H1 (cell line): ENCODE data around the gene CASS4. TPM values are rescaled to one million over a fixed set of nuclear protein-coding genes. Genes with fewer than 3 reads are reported as not detected.

Source experiments
- CTCF ChIA-PET: fragments of 300-600 bp; sonication (Branson Sonifier 250); formaldehyde crosslinking; loops from one replicate; lab custom pipeline; 2021; ENCODE audit not compliant: partially characterized antibody; lab: Charles Lee
- POLR2A ChIA-PET: fragments of 300-600 bp; sonication (Branson Sonifier 250); formaldehyde crosslinking; loops from one replicate; lab custom pipeline; 2021; ENCODE audit warnings: inconsistent platforms; ENCODE audit not compliant: partially characterized antibody; lab: Charles Lee
- DNase-seq, 2 experiments: peaks; one replicate each; pipeline versions ENCODE4 v3.0.0 to v3.0.0-alpha.2; 2010 to 2022; ENCODE audit warnings: low spot score in 2 of 2, low read depth in 1 of 2, mixed read lengths in 1 of 2
- FAIRE-seq: peaks from 2 replicates; lab custom pipeline; 2011; peaks lifted over from hg19 to GRCh38; lab: Jason Lieb, UNC
- H2AFZ ChIP-seq: 2 replicates; pipeline ENCODE4 v1.8.1; 2012; ENCODE audit warnings: low read length, inconsistent platforms
- H2AK5ac ChIP-seq: 2 replicates; pipeline ENCODE4 v1.6.1; 2013; ENCODE audit warnings: low read depth, low read length
- H2BK120ac ChIP-seq: replicated peaks from 2 replicates; pipeline ENCODE3; 2013; ENCODE audit warnings: low read depth, low read length, inconsistent platforms
- H2BK12ac ChIP-seq: 2 replicates; pipeline ENCODE4 v1.6.1; 2013; ENCODE audit warnings: low read depth, low read length
- H2BK15ac ChIP-seq: 2 replicates; pipeline ENCODE4 v1.6.1; 2013; ENCODE audit warnings: low read length
- H2BK20ac ChIP-seq: 2 replicates; pipeline ENCODE4 v1.6.1; 2013; ENCODE audit warnings: low read length
- H2BK5ac ChIP-seq: 2 replicates; pipeline ENCODE4 v1.6.1; 2013; ENCODE audit warnings: low read depth, low read length
- H3K14ac ChIP-seq: 2 replicates; pipeline ENCODE4 v1.6.1; 2013; ENCODE audit warnings: inconsistent platforms; ENCODE audit not compliant: insufficient read length
- H3K18ac ChIP-seq: 2 replicates; pipeline ENCODE4 v1.6.1; 2013; ENCODE audit warnings: low read length; ENCODE audit errors: extremely low read depth
- H3K23ac ChIP-seq: 2 replicates; pipeline ENCODE4 v1.6.1; 2013; ENCODE audit warnings: inconsistent platforms; ENCODE audit not compliant: insufficient read length
- H3K23me2 ChIP-seq: 2 replicates; pipeline ENCODE4 v1.6.1; 2013; ENCODE audit warnings: low read depth, low read length
- H3K27ac ChIP-seq: 2 replicates; pipeline ENCODE4 v1.6.1; 2011; ENCODE audit warnings: low read depth, low read length, inconsistent platforms
- H3K27me3 ChIP-seq, 4 experiments: replicated peaks in 1 of 4; 1 replicate in 1 of 4; 2 replicates in 3 of 4; pipeline versions ENCODE4 v1.6.1 to v1.8.1; 2011 to 2013; ENCODE audit warnings: low read length in 3 of 4, mild to moderate bottlenecking in 3 of 4, inconsistent platforms in 2 of 4, mixed read lengths in 2 of 4, moderate library complexity in 1 of 4; ENCODE audit not compliant: control insufficient read depth in 3 of 4, insufficient read depth in 3 of 4; ENCODE audit errors: extremely low read depth in 1 of 4
- H3K36me3 ChIP-seq, 4 experiments: 2 replicates each; pipeline versions ENCODE4 v1.6.1 to v1.8.1; 2011 to 2013; ENCODE audit warnings: mild to moderate bottlenecking in 4 of 4, low read length in 3 of 4, moderate library complexity in 2 of 4, control low read depth in 1 of 4, inconsistent platforms in 1 of 4; ENCODE audit not compliant: insufficient read depth in 4 of 4, control insufficient read depth in 2 of 4
- H3K4ac ChIP-seq: replicated peaks from 2 replicates; pipeline ENCODE3; 2013; ENCODE audit warnings: low read length, low read depth, mixed read lengths, inconsistent platforms; ENCODE audit not compliant: insufficient read length
- H3K4me1 ChIP-seq, 4 experiments: replicated peaks in 1 of 4; 1 replicate in 1 of 4; 2 replicates in 3 of 4; pipeline versions ENCODE4 v1.6.1 to v1.8.1; 2011 to 2013; ENCODE audit warnings: low read length in 3 of 4, inconsistent platforms in 2 of 4, mixed read lengths in 1 of 4; ENCODE audit not compliant: insufficient read depth in 4 of 4, control insufficient read depth in 3 of 4
- H3K4me2 ChIP-seq, 2 experiments: 2 replicates each; pipeline versions ENCODE4 v1.6.1 to v1.8.1; 2011 to 2013; ENCODE audit warnings: low read depth in 2 of 2, low read length in 2 of 2, control low read depth in 1 of 2, inconsistent platforms in 1 of 2, mild to moderate bottlenecking in 1 of 2; ENCODE audit not compliant: insufficient read depth in 1 of 2
- H3K4me3 ChIP-seq, 4 experiments: fragments of 200-600, 300-600 bp in 1 of 4; sonication (generic), shearing (Covaris generic), sonication (Bioruptor Twin) in 1 of 4; 2 replicates each; pipeline versions ENCODE4 v1.5.1 to v1.8.1; 2011 to 2016; ENCODE audit warnings: low read length in 4 of 4, low read depth in 3 of 4, control low read depth in 2 of 4, inconsistent platforms in 2 of 4, mild to moderate bottlenecking in 2 of 4, mixed read lengths in 1 of 4, moderate library complexity in 1 of 4; ENCODE audit not compliant: insufficient read depth in 2 of 4; ENCODE audit errors: extremely low read depth in 1 of 4
- H3K56ac ChIP-seq: replicated peaks from 2 replicates; pipeline ENCODE3; 2013; ENCODE audit warnings: low read depth, mild to moderate bottlenecking, mixed read lengths, low read length, inconsistent platforms; ENCODE audit not compliant: insufficient read length
- H3K79me1 ChIP-seq: 2 replicates; pipeline ENCODE4 v1.6.1; 2013; ENCODE audit warnings: low read depth, low read length, control low read depth
- H3K79me2 ChIP-seq, 2 experiments: 2 replicates each; pipeline versions ENCODE4 v1.6.1 to v1.8.1; 2012 to 2013; ENCODE audit warnings: low read length in 2 of 2, mild to moderate bottlenecking in 2 of 2, inconsistent platforms in 1 of 2; ENCODE audit not compliant: insufficient read depth in 2 of 2, control insufficient read depth in 1 of 2
- H3K9ac ChIP-seq, 4 experiments: replicated peaks in 1 of 4; 1 replicate in 1 of 4; 2 replicates in 3 of 4; pipeline versions ENCODE4 v1.6.1 to v1.8.1; 2011 to 2013; ENCODE audit warnings: low read depth in 3 of 4, low read length in 3 of 4, control low read depth in 2 of 4, mild to moderate bottlenecking in 2 of 4, moderate library complexity in 2 of 4, inconsistent platforms in 1 of 4; ENCODE audit errors: extremely low read depth in 1 of 4
- H3K9me3 ChIP-seq, 2 experiments: 2 replicates each; pipeline versions ENCODE4 v1.6.1 to v1.8.1; 2012 to 2013; ENCODE audit warnings: mild to moderate bottlenecking in 2 of 2, moderate library complexity in 2 of 2, control low read depth in 1 of 2, inconsistent platforms in 1 of 2, low read depth in 1 of 2, low read length in 1 of 2, mixed read lengths in 1 of 2; ENCODE audit not compliant: insufficient read depth in 2 of 2
- H4K20me1 ChIP-seq, 2 experiments: replicated peaks in 1 of 2; 2 replicates each; pipeline versions ENCODE3 to v1.8.1; 2011 to 2013; ENCODE audit warnings: inconsistent platforms in 2 of 2, low read length in 2 of 2, mild to moderate bottlenecking in 1 of 2; ENCODE audit not compliant: insufficient read depth in 2 of 2, control insufficient read depth in 1 of 2
- H4K5ac ChIP-seq: 2 replicates; pipeline ENCODE4 v1.6.1; 2013; ENCODE audit warnings: low read length, low read depth, mixed read lengths, inconsistent platforms; ENCODE audit not compliant: insufficient read length
- H4K8ac ChIP-seq: 2 replicates; pipeline ENCODE4 v1.8.0; 2013; ENCODE audit warnings: mild to moderate bottlenecking, moderate library complexity, low read length, inconsistent platforms; ENCODE audit not compliant: insufficient read depth; ENCODE audit errors: extremely low read depth
- H4K91ac ChIP-seq: replicated peaks from 2 replicates; pipeline ENCODE3; 2013; ENCODE audit warnings: low read length, mixed read lengths, inconsistent platforms; ENCODE audit not compliant: insufficient read length
- BCL11A ChIP-seq, 2 experiments: IDR thresholded peaks; one replicate each; pipeline ENCODE4 v1.6.1; 2011; ENCODE audit warnings: low read depth in 2 of 2, low read length in 2 of 2, mild to moderate bottlenecking in 2 of 2
- CBX5 ChIP-seq: fragments of 300-800, 300-1000 bp; sonication (generic); IDR thresholded peaks from 2 replicates; pipeline ENCODE4 v1.7.1; 2016; ENCODE audit warnings: antibody characterized with exemption, low read length, low read depth
- CHD2 ChIP-seq: IDR thresholded peaks from 2 replicates; pipeline ENCODE4 v1.6.1; 2012; ENCODE audit warnings: low read length, improper control_type of control experiment
- CREB1 ChIP-seq: IDR thresholded peaks from 2 replicates; pipeline ENCODE4 v1.6.1; 2012; ENCODE audit warnings: inconsistent platforms
- FOSL1 ChIP-seq: IDR thresholded peaks from 2 replicates; pipeline ENCODE4 v1.6.1; 2011; ENCODE audit warnings: mild to moderate bottlenecking, low read depth, low read length, moderate library complexity; ENCODE audit not compliant: insufficient read depth
- JUN ChIP-seq: IDR thresholded peaks from 2 replicates; pipeline ENCODE4 v1.6.1; 2011; ENCODE audit warnings: low read depth, mild to moderate bottlenecking, improper control_type of control experiment, low read length
- KDM4A ChIP-seq: IDR thresholded peaks from one replicate; pipeline ENCODE4 v1.7.1; 2012; ENCODE audit warnings: low read depth, mild to moderate bottlenecking, moderate library complexity, low read length, inconsistent platforms; ENCODE audit not compliant: severe bottlenecking
- PHF8 ChIP-seq: fragments of 200-600 bp; sonication (generic); conservative IDR thresholded peaks from 2 replicates; pipeline ENCODE4 v1.7.1; 2012; ENCODE audit warnings: low read depth, mild to moderate bottlenecking, inconsistent platforms, low read length, moderate library complexity
- POLR2A ChIP-seq, 2 experiments: IDR thresholded peaks; 1 replicate in 1 of 2; 2 replicates in 1 of 2; pipeline ENCODE4 v1.6.1; 2011; ENCODE audit warnings: low read depth in 2 of 2, low read length in 2 of 2, mild to moderate bottlenecking in 2 of 2; ENCODE audit errors: control extremely low read depth in 1 of 2
- RAD21 ChIP-seq, 2 experiments: IDR thresholded peaks in 1 of 2; conservative IDR thresholded peaks in 1 of 2; 2 replicates each; pipeline ENCODE4 v1.6.1; 2011; ENCODE audit warnings: low read depth in 2 of 2, low read length in 2 of 2, improper control_type of control experiment in 1 of 2, inconsistent platforms in 1 of 2, mild to moderate bottlenecking in 1 of 2, moderate library complexity in 1 of 2
- SIRT6 ChIP-seq: IDR thresholded peaks from one replicate; pipeline ENCODE4 v1.7.1; 2012; ENCODE audit warnings: low read length, inconsistent platforms
- WGBS, 2 experiments: shearing (Covaris generic) in 1 of 2; methylation state at CpG; one replicate each; pipeline versions ENCODE4 v1.1.6 to v1.1.7; 2013 to 2015; ENCODE audit warnings: low lambda C conversion rate in 2 of 2, mixed read lengths in 2 of 2, inconsistent platforms in 1 of 2, low coverage in 1 of 2, missing lambda C conversion rate in 1 of 2; ENCODE audit not compliant: insufficient replicate concordance in 2 of 2, insufficient coverage in 1 of 2, insufficient read length in 1 of 2; ENCODE audit errors: extremely low coverage in 1 of 2, missing lambda C conversion rate in 1 of 2; 5-methylcytosine and 5-hydroxymethylcytosine counted together
- polyA plus RNA-seq, 7 experiments: library from polyadenylated mRNA; depleted of rRNA in 3 of 7; stranded (reverse) in 5 of 7; unstranded in 2 of 7; fragments of >200 nt in 5 of 7; fragments of 200-250 nt in 2 of 7; gene quantifications; 1 replicate in 5 of 7; 2 replicates in 1 of 7; 4 replicates in 1 of 7; pipeline versions ENCODE4 v1.2.1 to v1.2.3, GENCODE V29; 2011 to 2013; ENCODE audit warnings: missing spikeins in 2 of 7, mixed read lengths in 2 of 7
- total RNA-seq: library from RNA; stranded (reverse); fragmentation: NEBNext Ultra II Directional; extraction: Animal tissue kit (Norgen Biotek cat#: 25700); gene quantifications from 2 replicates; pipeline ENCODE4 v1.2.1, GENCODE V29; 2021
- TF ChIP-seq, protein P1 (sequence below), 3 experiments: IDR thresholded peaks; 1 replicate in 2 of 3; 2 replicates in 1 of 3; pipeline versions ENCODE4 v1.5.1 to v1.6.1; 2011; ENCODE audit warnings: low read length in 3 of 3, mild to moderate bottlenecking in 3 of 3, inconsistent platforms in 2 of 3, low read depth in 1 of 3, moderate library complexity in 1 of 3; ENCODE audit not compliant: insufficient read depth in 1 of 3; ENCODE audit errors: control extremely low read depth in 1 of 3

CASS4 gene
- total and polyA plus RNA-seq, 2 of the 8 experiments (the other 6 are each of a cell fraction or from before 2014, with no cell fraction given): not detected

DNA sequence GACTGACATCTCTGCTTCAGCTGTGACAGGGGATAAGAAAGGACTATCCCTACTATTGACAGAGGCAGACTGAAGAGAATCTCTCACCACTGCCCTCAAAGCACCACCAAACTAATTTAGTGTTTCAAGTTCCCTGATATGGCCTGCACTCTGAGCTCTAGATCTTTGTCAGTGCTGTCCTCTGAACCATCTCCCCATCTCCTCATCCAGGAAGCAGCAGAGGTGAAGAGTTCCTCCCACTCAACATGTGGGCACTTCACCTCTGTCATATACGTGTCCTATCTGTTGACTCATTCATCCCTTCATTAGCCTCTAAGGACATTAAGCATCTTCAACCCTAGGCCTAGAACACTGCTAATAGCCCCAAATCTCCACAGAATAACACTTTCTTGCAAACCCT, 39.2 kb upstream of the CASS4 start:
- H4K91ac ChIP-seq: no peak overlapping the region
- H2BK5ac ChIP-seq: no peak overlapping the region
- H4K20me1 ChIP-seq: peaks cover 0 to 5% of the 10 kb centered on the region in 2 experiments
- no peak overlapping the region for H3K14ac ChIP-seq
- no peak overlapping the region for H3K9ac ChIP-seq
- H2BK120ac ChIP-seq: no peak overlapping the region
- no peak overlapping the region for H4K8ac ChIP-seq
- no peaks in the 10 kb centered on the region for H3K4me1 ChIP-seq
- no peak overlapping the region for H3K56ac ChIP-seq
- H2AK5ac ChIP-seq: no peak overlapping the region
- no peaks in the 10 kb centered on the region for H3K9me3 ChIP-seq
- H2AFZ ChIP-seq: no peak overlapping the region
- H2BK15ac ChIP-seq: no peak overlapping the region
- H3K23ac ChIP-seq: no peak overlapping the region
- no peak overlapping the region for H3K27ac ChIP-seq
- H3K23me2 ChIP-seq: no peaks in the 10 kb centered on the region
- no peak overlapping the region for H3K4ac ChIP-seq
- ChIA-PET CTCF (interaction anchor here (1.6 kb wide), 1 partner anchor 26 kb away, joined by 3 read pairs; no protein-coding TSS in a partner anchor), POLR2A (interaction anchor here (0.8 to 1.8 kb wide), 3 partner anchors 9 to 19 kb away, joined by 3 to 8 read pairs (median 7); partner anchors contain the start of genes AURKA and CSTF1)
- H3K36me3 ChIP-seq: peaks cover 20 to 71% (median 48%) of the 10 kb centered on the region in 4 experiments; a peak in 7 of 8 replicates
- H3K27me3 ChIP-seq: no peaks in the 10 kb centered on the region
- no peak for DNase-seq
- 96% methylated on average over 1 of the region's 1 CpG; no CpG with 5 or more reads in 1 of the 2 experiments for WGBS, 2 experiments
- peaks cover 2% of the 10 kb centered on the region; the same call in 1 of the 2 replicates for H3K79me1 ChIP-seq
- FAIRE-seq: no peak
- peaks cover 0 to 31% of the 10 kb centered on the region in 2 experiments; a peak in 2 of 4 replicates for H3K79me2 ChIP-seq
- H2BK12ac ChIP-seq: no peak overlapping the region
- H2BK20ac ChIP-seq: no peak overlapping the region
- H4K5ac ChIP-seq: no peak overlapping the region
- no peak overlapping the region for H3K18ac ChIP-seq
- no peak overlapping the region for H3K4me2 ChIP-seq
- H3K4me3 ChIP-seq: no peak overlapping the region
- TF ChIP-seq RAD21 (IDR thresholded peaks at IDR 0.05 in 1 of 2, conservative IDR thresholded peaks at IDR 0.05 in 1 of 2; ENCODE audit: low read depth in 2 of 2, low read length in 2 of 2): no peak
- TF ChIP-seq CHD2: no peak
- TF ChIP-seq BCL11A (IDR thresholded peaks at IDR 0.05; ENCODE audit: low read depth in 2 of 2, low read length in 2 of 2): no peak
- TF ChIP-seq SIRT6: no peak
- TF ChIP-seq KDM4A: no peak
- TF ChIP-seq CBX5: no peak
- TF ChIP-seq, protein P1, sequence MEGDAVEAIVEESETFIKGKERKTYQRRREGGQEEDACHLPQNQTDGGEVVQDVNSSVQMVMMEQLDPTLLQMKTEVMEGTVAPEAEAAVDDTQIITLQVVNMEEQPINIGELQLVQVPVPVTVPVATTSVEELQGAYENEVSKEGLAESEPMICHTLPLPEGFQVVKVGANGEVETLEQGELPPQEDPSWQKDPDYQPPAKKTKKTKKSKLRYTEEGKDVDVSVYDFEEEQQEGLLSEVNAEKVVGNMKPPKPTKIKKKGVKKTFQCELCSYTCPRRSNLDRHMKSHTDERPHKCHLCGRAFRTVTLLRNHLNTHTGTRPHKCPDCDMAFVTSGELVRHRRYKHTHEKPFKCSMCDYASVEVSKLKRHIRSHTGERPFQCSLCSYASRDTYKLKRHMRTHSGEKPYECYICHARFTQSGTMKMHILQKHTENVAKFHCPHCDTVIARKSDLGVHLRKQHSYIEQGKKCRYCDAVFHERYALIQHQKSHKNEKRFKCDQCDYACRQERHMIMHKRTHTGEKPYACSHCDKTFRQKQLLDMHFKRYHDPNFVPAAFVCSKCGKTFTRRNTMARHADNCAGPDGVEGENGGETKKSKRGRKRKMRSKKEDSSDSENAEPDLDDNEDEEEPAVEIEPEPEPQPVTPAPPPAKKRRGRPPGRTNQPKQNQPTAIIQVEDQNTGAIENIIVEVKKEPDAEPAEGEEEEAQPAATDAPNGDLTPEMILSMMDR (IDR thresholded peaks at IDR 0.05; ENCODE audit: control extremely low read depth in 1 of 3, insufficient read depth in 1 of 3, low read depth in 1 of 3, low read length in 3 of 3): no peak
- TF ChIP-seq CREB1: no peak
- TF ChIP-seq JUN: no peak
- TF ChIP-seq PHF8: no peak
- TF ChIP-seq FOSL1: no peak
- no peak for TF ChIP-seq POLR2A (IDR thresholded peaks at IDR 0.05; ENCODE audit: control extremely low read depth in 1 of 2, low read depth in 2 of 2, low read length in 2 of 2)
